GM12878 (cell line): ENCODE data around the gene KRT4. TPM values are rescaled to one million over a fixed set of nuclear protein-coding genes. Genes with fewer than 3 reads are reported as not detected.

Source experiments
- ATAC-seq: fragments of 200-7000 bp; cut with Tn5 transposase; 3 replicates; pipeline ENCODE4 v1.9.1; 2020; ENCODE audit warnings: mild to moderate bottlenecking, moderate library complexity
- BruUV-seq: library from RNA; stranded (reverse); fragments of 400-500 nt; replicated peaks from 2 replicates; lab custom pipeline; 2021; lab: Mats Ljungman, UMichigan
- CTCF ChIA-PET: fragments of 300-600 bp; sonication (Branson Sonifier 250); formaldehyde crosslinking; extraction: SDS; loops from one replicate; lab custom pipeline; 2021; ENCODE audit warnings: inconsistent platforms; lab: Yijun Ruan, JAX
- POLR2A ChIA-PET: fragments of 350-600 bp; formaldehyde crosslinking; extraction: SDS; loops from one replicate; lab custom pipeline; 2021; ENCODE audit warnings: inconsistent platforms; lab: Charles Lee
- RAD21 ChIA-PET: fragments of 300-600 bp; sonication (Branson Sonifier 250); formaldehyde crosslinking; loops from one replicate; lab custom pipeline; 2023; ENCODE audit warnings: antibody characterized with exemption; ENCODE audit not compliant: unreplicated experiment; lab: Charles Lee
- SMC1A ChIA-PET: fragments of 300-600 bp; sonication (Branson Sonifier 250); formaldehyde crosslinking; loops from one replicate; lab custom pipeline; 2023; ENCODE audit not compliant: unreplicated experiment, uncharacterized antibody; lab: Charles Lee
- DNase-seq: peaks from one replicate; pipeline ENCODE4 v3.0.0-alpha.2; 2011; ENCODE audit warnings: low read depth, low spot score
- FAIRE-seq: peaks from 3 replicates; lab custom pipeline; 2011; peaks lifted over from hg19 to GRCh38; lab: Jason Lieb, UNC
- H2AFZ ChIP-seq: 2 replicates; pipeline ENCODE4 v1.6.0; 2011; ENCODE audit warnings: low read depth, low read length, control low read depth; ENCODE audit not compliant: control insufficient read depth
- H3K27ac ChIP-seq: 2 replicates; pipeline ENCODE4 v1.5.1; 2011; ENCODE audit warnings: control low read depth; ENCODE audit not compliant: control insufficient read depth, insufficient read depth
- H3K27me3 ChIP-seq, 2 experiments: replicated peaks in 1 of 2; 2 replicates each; pipeline versions ENCODE4 v1.6.0 to v1.6.1; 2011; ENCODE audit warnings: low read length in 1 of 2; ENCODE audit not compliant: control insufficient read depth in 2 of 2, insufficient read depth in 2 of 2
- H3K36me3 ChIP-seq, 2 experiments: 2 replicates each; pipeline ENCODE4 v1.5.1; 2011; ENCODE audit warnings: low read length in 1 of 2; ENCODE audit not compliant: control insufficient read depth in 2 of 2, insufficient read depth in 2 of 2
- H3K4me1 ChIP-seq: 2 replicates; pipeline ENCODE4 v1.6.1; 2011; ENCODE audit warnings: mild to moderate bottlenecking, low read length, moderate library complexity, mixed read lengths; ENCODE audit not compliant: control insufficient read depth, insufficient read depth
- H3K4me2 ChIP-seq: 2 replicates; pipeline ENCODE4 v1.6.0; 2011; ENCODE audit warnings: control low read depth; ENCODE audit not compliant: control insufficient read depth, insufficient read depth
- H3K4me3 ChIP-seq: fragments of 200-600 bp; sonication (generic); 2 replicates; pipeline ENCODE4 v1.5.1; 2016
- H3K79me2 ChIP-seq: 2 replicates; pipeline ENCODE4 v1.6.0; 2011; ENCODE audit warnings: low read length; ENCODE audit not compliant: control insufficient read depth, insufficient read depth
- H3K9ac ChIP-seq: 2 replicates; pipeline ENCODE4 v1.8.0; 2011; ENCODE audit warnings: low read length, control low read depth, mixed read lengths; ENCODE audit not compliant: control insufficient read depth, insufficient read depth
- H3K9me3 ChIP-seq: replicated peaks from 3 replicates; pipeline ENCODE4 v1.5.1; 2011; ENCODE audit warnings: mild to moderate bottlenecking, low read length; ENCODE audit not compliant: control insufficient read depth, insufficient read depth
- H4K20me1 ChIP-seq: 2 replicates; pipeline ENCODE4 v1.6.0; 2011; ENCODE audit not compliant: control insufficient read depth, insufficient read depth
- ASH2L ChIP-seq: fragments of 300-600, 200-600 bp; sonication (generic); IDR thresholded peaks from 2 replicates; pipeline ENCODE4 v1.6.1; 2017; ENCODE audit warnings: low read depth, mild to moderate bottlenecking, borderline replicate concordance
- CBX5 ChIP-seq: sonication (generic); IDR thresholded peaks from 2 replicates; pipeline ENCODE4 v1.6.1; 2016; ENCODE audit warnings: low read depth, moderate library complexity, mild to moderate bottlenecking, inconsistent platforms
- CREM ChIP-seq: IDR thresholded peaks from 2 replicates; pipeline ENCODE4 v1.6.1; 2014; ENCODE audit warnings: antibody characterized with exemption, low read depth
- GATAD2B ChIP-seq: fragments of 450-650 bp; conservative IDR thresholded peaks from 2 replicates; pipeline ENCODE4 v1.6.1; 2017; ENCODE audit warnings: low read depth, mild to moderate bottlenecking, moderate library complexity
- PAX8 ChIP-seq: fragments of 450-650 bp; IDR thresholded peaks from 2 replicates; pipeline ENCODE4 v1.6.1; 2017; ENCODE audit warnings: mild to moderate bottlenecking, moderate library complexity
- SIX5 ChIP-seq: IDR thresholded peaks from 2 replicates; pipeline ENCODE4 v1.6.1; 2011; ENCODE audit warnings: mild to moderate bottlenecking, low read depth, low read length, moderate library complexity; ENCODE audit not compliant: severe bottlenecking
- SRF ChIP-seq, 2 experiments: IDR thresholded peaks; 2 replicates each; pipeline ENCODE4 v1.6.1; 2011; ENCODE audit warnings: low read depth in 2 of 2, low read length in 2 of 2, mild to moderate bottlenecking in 1 of 2, moderate library complexity in 1 of 2
- SUZ12 ChIP-seq: fragments of 200-600 bp; sonication (generic); IDR thresholded peaks from one replicate; pipeline ENCODE4 v1.6.1; 2018; ENCODE audit warnings: antibody characterized with exemption, mild to moderate bottlenecking; ENCODE audit not compliant: unreplicated experiment
- WGBS: methylation state at CpG from one replicate; pipeline ENCODE4 v1.1.6; 2016; ENCODE audit warnings: low lambda C conversion rate; ENCODE audit not compliant: insufficient replicate concordance, insufficient coverage; ENCODE audit errors: missing lambda C conversion rate; 5-methylcytosine and 5-hydroxymethylcytosine counted together
- in situ Hi-C: fragments of 300-500 bp; cut with MboI; formaldehyde crosslinking; loops from 9 replicates; pipeline ENCODE4 v1.14.3; 2018; ENCODE audit warnings: mixed read lengths
- intact Hi-C: fragments of 100-400 bp; cut with micrococcal nuclease; formaldehyde crosslinking; loops from one replicate; pipeline ENCODE4 v1.14.2; 2022; ENCODE audit not compliant: unreplicated experiment
- polyA plus RNA-seq, 11 experiments: library from polyadenylated mRNA; depleted of rRNA in 4 of 11; unstranded in 6 of 11; stranded (reverse) in 5 of 11; fragments of >200 nt; fragmentation: Nextera tagmentation in 4 of 11; fragmentation: Illumina TruSeq in 1 of 11; extraction: Ambion mirVana in 4 of 11; extraction: Trizol in 1 of 11; gene quantifications; 1 replicate in 1 of 11; 2 replicates in 10 of 11; pipeline versions ENCODE4 v1.2.1 to v1.2.3, GENCODE V29; 2011 to 2016; ENCODE audit warnings: inconsistent platforms in 2 of 11, missing spikeins in 2 of 11, low read depth in 1 of 11
- total RNA-seq, 4 experiments: library from RNA; depleted of rRNA in 3 of 4; stranded (reverse); fragments of >200 nt in 3 of 4; fragmentation: Illumina TruSeq in 1 of 4; extraction: Trizol in 1 of 4; gene quantifications; 2 replicates each; pipeline versions ENCODE4 v1.2.1 to v1.2.3, GENCODE V29; 2013 to 2021
- TF ChIP-seq, protein P1 (sequence below): fragments of 450-650 bp; IDR thresholded peaks from 2 replicates; pipeline ENCODE4 v1.6.1; 2014; ENCODE audit warnings: mild to moderate bottlenecking

KRT4 gene
- total and polyA plus RNA-seq, 10 of the 15 experiments (the other 5 are each of a cell fraction or from before 2014, with no cell fraction given), result not detected

DNA sequence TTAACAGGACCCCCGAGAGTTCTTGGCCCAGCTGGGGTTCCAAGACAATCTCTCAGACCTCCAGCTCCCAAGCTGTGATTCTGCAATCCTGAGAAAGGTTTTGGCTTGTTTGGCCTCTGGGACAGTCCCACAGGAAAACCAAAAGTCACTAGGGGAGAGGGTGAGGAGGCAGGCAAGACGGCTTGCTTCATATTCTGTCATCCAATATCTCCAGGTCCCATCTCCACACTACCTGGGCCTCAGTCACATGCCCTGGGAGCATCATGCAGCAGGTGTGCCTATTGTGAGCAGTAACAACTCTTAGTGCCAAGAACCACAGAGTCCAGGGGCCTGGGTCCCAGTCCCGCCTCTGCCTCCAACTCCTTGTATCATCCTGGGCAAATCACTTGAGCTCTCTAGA is 18.5 kb upstream of the KRT4 start:
- POLR2A ChIA-PET, result no interaction called here
- SMC1A ChIA-PET, result no interaction called here
- WGBS, result 9% methylated on average over 3 of the region's 3 CpGs
- Histone ChIP-seq H3K9ac (no peak overlapping the region), H3K4me3 (no peak overlapping the region), H3K36me3 (no peaks in the 10 kb centered on the region), H2AFZ (no peak overlapping the region), H3K4me2 (no peak overlapping the region), H3K27me3 (peaks cover 5 to 7% of the 10 kb centered on the region in 2 experiments; a peak in 3 of 4 replicates), H4K20me1 (no peaks in the 10 kb centered on the region), H3K9me3 (no peaks in the 10 kb centered on the region), H3K4me1 (no peaks in the 10 kb centered on the region), H3K27ac (no peak overlapping the region), H3K79me2 (no peaks in the 10 kb centered on the region)
- FAIRE-seq (no peak), ATAC-seq (no peak), DNase-seq (no peak)
- BruUV-seq, result no TSS peak
- RAD21 ChIA-PET, result no interaction called here
- intact Hi-C loops (no loop called here), in situ Hi-C loops (no loop called here)
- TF ChIP-seq CREM (no peak), CBX5 (no peak), SIX5 (no peak), ASH2L (no peak), SRF (IDR thresholded peaks at IDR 0.05; ENCODE audit: low read depth in 2 of 2, low read length in 2 of 2) (no peak), PAX8 (no peak), SUZ12 (no peak), GATAD2B (no peak)
- TF ChIP-seq, protein P1, sequence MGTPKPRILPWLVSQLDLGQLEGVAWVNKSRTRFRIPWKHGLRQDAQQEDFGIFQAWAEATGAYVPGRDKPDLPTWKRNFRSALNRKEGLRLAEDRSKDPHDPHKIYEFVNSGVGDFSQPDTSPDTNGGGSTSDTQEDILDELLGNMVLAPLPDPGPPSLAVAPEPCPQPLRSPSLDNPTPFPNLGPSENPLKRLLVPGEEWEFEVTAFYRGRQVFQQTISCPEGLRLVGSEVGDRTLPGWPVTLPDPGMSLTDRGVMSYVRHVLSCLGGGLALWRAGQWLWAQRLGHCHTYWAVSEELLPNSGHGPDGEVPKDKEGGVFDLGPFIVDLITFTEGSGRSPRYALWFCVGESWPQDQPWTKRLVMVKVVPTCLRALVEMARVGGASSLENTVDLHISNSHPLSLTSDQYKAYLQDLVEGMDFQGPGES, result no peak
- CTCF ChIA-PET, result interaction anchor here (0.6 kb wide), 1 partner anchor 94 kb away, joined by 3 read pairs; no protein-coding TSS in a partner anchor
